T-helper 2 cell treated with Interferon-gamma antibody and Interleukin-4, amounts not matched to agents 5 μg/mL and 100 μg/mL, for 36 hours (primary cell): Measurements from ENCODE around the gene MLXIPL.
"Not testable (repeated sequence)": the region's sequence is repeated elsewhere in the genome, so short reads cannot be mapped to it uniquely, and the experiment has no call there.

Experiments used
- DNase-seq: peaks from one replicate; pipeline ENCODE4 v3.0.0; 2021; ENCODE audit warnings: low spot score
- H3K27ac Mint-ChIP-seq: one replicate; pipeline ENCODE4 v1.8.0; 2021; ENCODE audit warnings: mild to moderate bottlenecking, mixed read lengths
- H3K27me3 Mint-ChIP-seq: one replicate; pipeline ENCODE4 v1.8.0; 2021; ENCODE audit warnings: low read depth, mixed read lengths
- H3K36me3 Mint-ChIP-seq: one replicate; pipeline ENCODE4 v1.8.0; 2021; ENCODE audit warnings: low read depth, mixed read lengths
- H3K4me1 Mint-ChIP-seq: one replicate; pipeline ENCODE4 v1.8.0; 2021; ENCODE audit warnings: low read depth, mixed read lengths
- H3K4me3 Mint-ChIP-seq: one replicate; pipeline ENCODE4 v1.8.0; 2022; ENCODE audit warnings: mild to moderate bottlenecking, moderate library complexity, mixed read lengths
- H3K9me3 Mint-ChIP-seq: one replicate; pipeline ENCODE4 v1.8.0; 2021; ENCODE audit warnings: mixed read lengths

The MLXIPL gene

DNA sequence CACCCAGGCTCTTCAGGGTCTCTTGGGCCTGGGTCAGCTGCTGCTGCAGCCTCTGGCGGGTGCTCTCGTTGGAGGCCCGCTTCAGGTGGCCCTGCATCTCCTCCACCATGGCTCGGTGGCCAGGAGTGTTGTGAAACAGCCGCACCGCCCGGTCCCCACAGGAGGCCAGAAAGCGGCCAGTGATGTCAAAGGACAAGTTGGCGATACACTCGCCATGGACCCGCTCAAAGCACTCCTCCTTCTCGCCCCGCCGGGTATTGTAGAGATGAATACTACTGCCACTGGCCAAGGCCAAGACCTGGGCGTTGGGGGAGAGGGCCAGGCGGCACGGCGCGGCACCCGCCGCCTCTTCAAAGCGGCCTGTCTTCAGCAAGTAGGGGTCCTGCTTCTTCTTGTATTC lies 53.8 kb downstream of the MLXIPL start:
- Mint-ChIP-seq H3K4me1 (peaks cover 23% of the 10 kb centered on the region), H3K4me3 (no peak overlapping the region), H3K27me3 (no peaks in the 10 kb centered on the region), H3K36me3 (peaks cover 46% of the 10 kb centered on the region), H3K27ac (no peak overlapping the region), H3K9me3 (no peaks in the 10 kb centered on the region)
- DNase-seq: no peak

GRCh38 chr7:73569042-73569608 lies 55.2 kb downstream of the MLXIPL start:
- Mint-ChIP-seq H3K4me1 (peaks cover 24% of the 10 kb centered on the region), H3K36me3 (peaks cover 41% of the 10 kb centered on the region), H3K27ac (peak overlapping the region; percentile 22), H3K4me3 (no peak overlapping the region), H3K27me3 (no peaks in the 10 kb centered on the region), H3K9me3 (no peaks in the 10 kb centered on the region)
- no peak for DNase-seq

DNA sequence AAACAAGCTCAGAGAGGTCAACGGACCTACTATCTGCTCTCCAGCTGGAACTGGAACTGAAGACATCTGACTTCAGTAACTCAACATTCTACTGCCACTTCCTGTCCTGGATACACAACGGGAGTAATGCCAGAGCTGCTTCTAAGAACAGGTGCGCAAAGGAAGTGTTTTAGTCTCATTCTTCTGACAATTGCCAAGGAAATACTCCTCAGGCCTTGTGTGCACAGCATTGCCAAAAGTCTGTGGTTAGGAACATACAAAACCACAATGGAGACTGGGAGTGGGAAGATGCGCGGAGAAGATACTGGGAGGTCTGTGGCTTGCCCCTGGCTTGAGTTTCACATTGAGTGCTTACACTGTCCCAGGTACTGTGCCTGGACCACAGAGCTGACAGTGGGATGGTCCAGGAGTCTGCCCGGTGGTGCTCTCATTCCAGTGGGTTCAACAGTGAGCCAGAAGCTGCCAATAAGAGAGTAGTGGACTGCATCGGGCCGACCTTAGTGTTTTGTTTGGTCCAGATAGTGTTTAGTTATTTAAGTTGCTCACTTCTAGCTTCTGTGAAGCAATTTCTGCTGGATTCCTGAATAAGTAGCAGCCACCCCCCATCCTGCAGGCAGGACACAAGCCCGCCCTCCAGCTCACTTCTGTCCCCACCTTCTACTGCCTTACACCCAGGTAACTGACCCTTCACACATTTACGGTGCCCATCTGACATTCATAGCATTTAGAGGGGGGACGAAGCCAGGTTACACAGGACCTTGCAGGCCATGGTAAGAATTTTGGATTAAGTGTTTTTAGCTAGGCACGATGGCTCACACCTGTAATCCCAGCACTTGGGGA lies 56.3 kb downstream of the MLXIPL start:
- no peaks in the 10 kb centered on the region for H3K27me3 Mint-ChIP-seq
- H3K36me3 Mint-ChIP-seq: peaks cover 34% of the 10 kb centered on the region
- peak overlapping the region; percentile 52 for H3K27ac Mint-ChIP-seq
- no peaks in the 10 kb centered on the region for H3K9me3 Mint-ChIP-seq
- H3K4me3 Mint-ChIP-seq: no peak overlapping the region
- peaks cover 24% of the 10 kb centered on the region for H3K4me1 Mint-ChIP-seq
- DNase-seq: no peak

DNA sequence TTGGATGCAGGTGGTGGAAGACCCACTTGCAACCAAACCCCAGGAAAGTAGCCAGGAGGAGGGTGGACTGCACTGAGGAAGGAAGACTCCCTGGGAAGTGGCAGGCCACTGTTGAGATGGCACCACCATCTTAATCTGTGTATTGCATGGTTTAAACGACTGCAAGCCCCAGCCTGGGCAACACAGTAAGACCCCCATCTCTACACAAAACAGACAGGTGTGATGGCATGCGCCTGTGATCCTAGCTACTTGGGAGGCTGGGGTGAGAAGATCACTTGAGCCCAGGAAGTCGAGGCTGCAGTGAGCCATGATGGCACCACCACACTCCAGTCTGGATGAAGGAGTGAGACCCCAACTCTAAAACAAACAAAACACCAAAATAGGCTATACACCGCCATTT lies 57.2 kb downstream of the MLXIPL start:
- no peak overlapping the region for H3K27ac Mint-ChIP-seq
- H3K4me3 Mint-ChIP-seq: no peak overlapping the region
- H3K27me3 Mint-ChIP-seq: no peaks in the 10 kb centered on the region
- DNase-seq: no peak
- H3K4me1 Mint-ChIP-seq: peaks cover 24% of the 10 kb centered on the region
- no peaks in the 10 kb centered on the region for H3K9me3 Mint-ChIP-seq
- peaks cover 26% of the 10 kb centered on the region for H3K36me3 Mint-ChIP-seq

GRCh38 chr7:73566431-73566830 lies 57.9 kb downstream of the MLXIPL start:
- Mint-ChIP-seq H3K4me1 (peaks cover 24% of the 10 kb centered on the region), H3K36me3 (peaks cover 22% of the 10 kb centered on the region), H3K27ac (peak overlapping the region; percentile 43), H3K4me3 (peak overlapping the region; percentile 70)
- H3K9me3 Mint-ChIP-seq, H3K27me3 Mint-ChIP-seq, DNase-seq: not testable (repeated sequence)

DNA sequence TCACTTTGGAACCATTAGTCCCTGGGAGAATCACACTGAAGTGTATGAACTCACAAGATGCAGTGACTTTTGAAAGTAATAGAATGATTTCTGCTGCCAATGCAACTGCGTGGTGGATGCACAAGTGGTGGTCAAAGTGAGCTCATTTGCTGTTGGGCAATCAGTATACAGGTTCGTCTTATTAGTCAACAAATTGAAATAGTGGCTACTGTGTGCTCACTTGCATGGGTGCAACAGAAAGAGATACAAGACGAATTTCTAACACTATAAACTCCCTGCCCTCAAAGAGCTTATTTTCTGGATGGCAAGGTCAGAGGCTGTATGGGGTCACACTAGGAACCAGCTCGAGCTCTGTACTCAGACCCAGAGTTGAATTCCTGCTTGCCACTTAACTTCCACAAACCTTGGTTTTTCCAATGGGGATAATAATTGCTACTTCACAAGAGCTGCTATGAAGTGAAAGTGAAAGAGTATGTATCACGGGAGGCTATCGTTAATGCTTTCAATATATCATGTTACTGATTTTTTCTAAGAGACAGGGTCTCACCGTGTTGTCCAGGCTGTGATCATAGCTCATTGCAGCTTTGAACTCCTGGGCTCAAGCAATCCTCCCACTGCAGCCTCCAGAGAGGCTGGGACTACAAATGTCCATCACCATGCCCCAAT lies 58.5 kb downstream of the MLXIPL start:
- no peak for DNase-seq
- Mint-ChIP-seq H3K4me3 (peak overlapping the region; percentile 70), H3K27ac (peak overlapping the region; percentile 43), H3K36me3 (peaks cover 16% of the 10 kb centered on the region), H3K27me3 (no peaks in the 10 kb centered on the region), H3K4me1 (peaks cover 24% of the 10 kb centered on the region), H3K9me3 (no peaks in the 10 kb centered on the region)

DNA sequence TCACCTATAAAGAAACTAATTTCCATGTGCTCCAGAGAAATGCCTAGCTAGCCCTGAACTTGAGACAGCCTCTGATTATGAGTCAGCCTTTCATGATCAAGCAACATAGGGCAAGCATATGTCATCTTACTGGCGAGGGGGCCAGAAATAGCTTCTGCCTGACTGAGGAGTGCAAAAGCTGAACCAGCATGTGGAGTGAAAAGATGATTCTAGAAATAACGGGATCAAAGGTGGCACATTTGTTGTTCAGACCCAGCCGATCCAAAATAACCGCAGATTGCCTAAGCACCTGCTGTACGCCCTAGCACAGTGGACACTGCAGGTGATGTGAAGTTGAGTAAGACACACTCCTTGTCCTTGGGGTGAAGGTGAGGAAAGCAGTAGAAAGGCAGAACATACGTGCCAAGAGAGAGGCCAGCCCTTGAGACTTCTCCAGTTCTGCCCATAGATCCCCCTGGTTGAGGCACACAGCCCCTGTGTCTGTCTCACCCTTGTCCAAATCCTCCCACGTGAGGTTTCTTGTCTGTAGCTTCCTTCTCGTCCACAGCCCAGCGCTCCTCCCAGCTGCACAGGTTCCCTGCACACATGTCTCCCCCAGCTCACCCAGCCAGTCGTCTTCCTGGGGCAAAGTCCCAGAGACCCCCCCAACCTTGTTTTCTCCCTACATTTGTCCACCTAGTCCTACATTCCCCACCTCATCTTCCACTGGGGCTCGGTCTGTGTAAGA lies 64.0 kb downstream of the MLXIPL start:
- H3K27ac Mint-ChIP-seq: no peak overlapping the region
- no peak overlapping the region for H3K4me3 Mint-ChIP-seq
- no peaks in the 10 kb centered on the region for H3K9me3 Mint-ChIP-seq
- DNase-seq: no peak
- peaks cover 5% of the 10 kb centered on the region for H3K36me3 Mint-ChIP-seq
- H3K4me1 Mint-ChIP-seq: peaks cover 17% of the 10 kb centered on the region
- H3K27me3 Mint-ChIP-seq: no peaks in the 10 kb centered on the region

- Mint-ChIP-seq H3K9me3 (no peaks in the 10 kb centered on the region), H3K4me3 (peak within 1 kb of the TSS; percentile 92), H3K27ac (peak within 1 kb of the TSS; percentile 98), H3K27me3 (no peaks in the 10 kb centered on the region), H3K4me1 (peaks cover 21% of the 10 kb centered on the region), H3K36me3 (peaks cover 18% of the 10 kb centered on the region)
- peak; percentile 82 for DNase-seq
These were observed 66.7 kb downstream of the MLXIPL start, which contains the start of gene BCL7B for GRCh38 chr7:73557397-73558257. BCL7B (minus strand) TSS chr7:73557690; CDS start chr7:73557578, 112 bp downstream.

DNA sequence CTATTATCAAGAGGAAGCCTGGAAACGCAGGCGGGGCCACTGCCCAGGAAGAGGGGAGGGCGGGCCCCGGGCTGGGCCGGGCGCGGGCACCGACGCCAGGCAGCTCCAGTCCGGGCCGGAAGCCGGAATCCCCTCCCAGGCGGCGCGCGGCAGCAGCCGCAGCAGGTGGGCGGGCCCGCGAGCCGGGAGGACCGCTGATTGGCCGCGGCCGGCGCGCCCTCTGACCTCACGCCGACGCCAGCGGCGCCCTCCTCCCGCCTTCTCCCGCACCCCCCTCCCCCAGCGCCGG lies 67.3 kb downstream of the MLXIPL start:
- peaks cover 21% of the 10 kb centered on the region for H3K4me1 Mint-ChIP-seq
- peak overlapping the region; percentile 91 for H3K4me3 Mint-ChIP-seq
- no peaks in the 10 kb centered on the region for H3K9me3 Mint-ChIP-seq
- peaks cover 21% of the 10 kb centered on the region for H3K36me3 Mint-ChIP-seq
- peak; percentile 95 for DNase-seq
- H3K27me3 Mint-ChIP-seq: no peaks in the 10 kb centered on the region
- H3K27ac Mint-ChIP-seq: peak overlapping the region; percentile 95

- H3K4me3 Mint-ChIP-seq: peak overlapping the region; percentile 91
- no peaks in the 10 kb centered on the region for H3K27me3 Mint-ChIP-seq
- H3K36me3 Mint-ChIP-seq: peaks cover 22% of the 10 kb centered on the region
- H3K4me1 Mint-ChIP-seq: peaks cover 21% of the 10 kb centered on the region
- H3K9me3 Mint-ChIP-seq: no peaks in the 10 kb centered on the region
- no peak for DNase-seq
- peak overlapping the region; percentile 78 for H3K27ac Mint-ChIP-seq
These were observed 67.9 kb downstream of the MLXIPL start for GRCh38 chr7:73556208-73557107.

GRCh38 chr7:73555411-73555982 lies 68.8 kb downstream of the MLXIPL start:
- no peaks in the 10 kb centered on the region for H3K27me3 Mint-ChIP-seq
- H3K27ac Mint-ChIP-seq: peak overlapping the region; percentile 78
- H3K4me3 Mint-ChIP-seq: peak overlapping the region; percentile 91
- H3K4me1 Mint-ChIP-seq: peaks cover 20% of the 10 kb centered on the region
- H3K36me3 Mint-ChIP-seq: peaks cover 25% of the 10 kb centered on the region
- no peak for DNase-seq
- H3K9me3 Mint-ChIP-seq: no peaks in the 10 kb centered on the region

- not testable (repeated sequence) for H3K27ac Mint-ChIP-seq, DNase-seq, H3K4me3 Mint-ChIP-seq, H3K27me3 Mint-ChIP-seq, H3K9me3 Mint-ChIP-seq
- Mint-ChIP-seq H3K4me1 (peaks cover 11% of the 10 kb centered on the region), H3K36me3 (peaks cover 41% of the 10 kb centered on the region)
These were observed 74.2 kb downstream of the MLXIPL start for GRCh38 chr7:73550093-73550492.
